PC-3 (cell line): ENCODE data around the gene RPS18. TPM values are rescaled to one million over a fixed set of nuclear protein-coding genes. Genes with fewer than 3 reads are reported as not detected.
"Not testable (repeated sequence)": the region's sequence is repeated elsewhere in the genome, so short reads cannot be mapped to it uniquely, and the experiment has no call there.

Experiments used
- ATAC-seq: fragments of 200-7000 bp; cut with Tn5 transposase; 2 replicates; pipeline ENCODE4 v1.9.1; 2020; ENCODE audit warnings: mild to moderate bottlenecking, moderate library complexity
- BruUV-seq: library from RNA; stranded (reverse); fragments of 400-500 nt; replicated peaks from 2 replicates; lab custom pipeline; 2021; lab: Mats Ljungman, UMichigan
- CTCF ChIA-PET: fragments of 300-600 bp; sonication (Branson Sonifier 250); formaldehyde crosslinking; loops from one replicate; lab custom pipeline; 2022; ENCODE audit warnings: antibody characterized with exemption; lab: Charles Lee
- POLR2A ChIA-PET: fragments of 300-600 bp; sonication (Branson Sonifier 250); formaldehyde crosslinking; loops from one replicate; lab custom pipeline; 2022; ENCODE audit warnings: antibody characterized with exemption; ENCODE audit not compliant: unreplicated experiment; lab: Charles Lee
- DNase-seq: peaks from one replicate; pipeline ENCODE4 v3.0.0-alpha.2; 2015
- H2AFZ ChIP-seq: fragments of 300-600 bp; sonication (generic); 2 replicates; pipeline ENCODE4 v1.6.0; 2016; ENCODE audit warnings: antibody characterized with exemption, low read length
- H3F3A ChIP-seq: fragments of 300-600 bp; sonication (generic); one replicate; pipeline ENCODE4 v1.6.0; 2017; ENCODE audit warnings: antibody characterized with exemption, low read length, control low read depth, mild to moderate bottlenecking; ENCODE audit not compliant: unreplicated experiment
- H3K27ac ChIP-seq: fragments of 300-600 bp; sonication (generic); 2 replicates; pipeline ENCODE4 v1.5.1; 2016; ENCODE audit warnings: mild to moderate bottlenecking, low read length
- H3K27me3 ChIP-seq: fragments of 300-600 bp; sonication (generic); 2 replicates; pipeline ENCODE4 v1.6.1; 2016; ENCODE audit warnings: low read length, mixed read lengths
- H3K36me3 ChIP-seq: fragments of 300-600 bp; sonication (generic); 2 replicates; pipeline ENCODE4 v1.6.1; 2016; ENCODE audit warnings: low read depth, mixed run types, low read length, mixed read lengths
- H3K4me1 ChIP-seq: fragments of 300-600 bp; sonication (generic); 2 replicates; pipeline ENCODE4 v1.5.1; 2016; ENCODE audit warnings: low read length; ENCODE audit not compliant: insufficient read depth
- H3K4me2 ChIP-seq: fragments of 300-600 bp; sonication (generic); 2 replicates; pipeline ENCODE4 v1.6.0; 2016; ENCODE audit warnings: low read length
- H3K4me3 ChIP-seq: fragments of 300-600 bp; sonication (generic); 2 replicates; pipeline ENCODE4 v1.5.1; 2016; ENCODE audit warnings: mild to moderate bottlenecking, low read length, mixed read lengths
- H3K79me2 ChIP-seq: fragments of 300-600 bp; sonication (generic); 2 replicates; pipeline ENCODE4 v1.6.1; 2017; ENCODE audit warnings: low read length, mixed read lengths
- H3K9ac ChIP-seq: fragments of 300-600 bp; sonication (generic); 2 replicates; pipeline ENCODE4 v1.6.0; 2016; ENCODE audit warnings: mild to moderate bottlenecking, low read length
- H3K9me2 ChIP-seq: fragments of 300-600 bp; sonication (generic); replicated peaks from 2 replicates; pipeline ENCODE4 v1.6.1; 2016; ENCODE audit warnings: mixed run types, low read length, mixed read lengths
- H3K9me3 ChIP-seq: fragments of 300-600 bp; sonication (generic); 2 replicates; pipeline ENCODE4 v1.6.1; 2016; ENCODE audit warnings: low read length, mixed read lengths
- H4K20me1 ChIP-seq: fragments of 300-600 bp; sonication (generic); 2 replicates; pipeline ENCODE4 v1.6.1; 2016; ENCODE audit warnings: low read length, mixed read lengths
- CTCF ChIP-seq: fragments of 300-600 bp; sonication (generic); conservative IDR thresholded peaks from 2 replicates; pipeline ENCODE4 v1.5.1; 2017; ENCODE audit warnings: antibody characterized with exemption, low read depth, mild to moderate bottlenecking, low read length
- EZH2 ChIP-seq: fragments of 300-600 bp; sonication (generic); IDR thresholded peaks from one replicate; pipeline ENCODE4 v1.6.1; 2017; ENCODE audit warnings: antibody characterized with exemption, mild to moderate bottlenecking, low read length; ENCODE audit not compliant: unreplicated experiment
- EZH2phosphoT487 ChIP-seq: fragments of 300-600 bp; sonication (generic); IDR thresholded peaks from 2 replicates; pipeline ENCODE4 v1.6.1; 2018; ENCODE audit warnings: mild to moderate bottlenecking, antibody characterized with exemption, low read length, borderline replicate concordance
- intact Hi-C: fragments of 100-400 bp; cut with micrococcal nuclease; formaldehyde crosslinking; loops from 2 replicates; pipeline ENCODE4 v1.9.0; 2023
- total RNA-seq: library from RNA; depleted of rRNA; stranded (reverse); fragments of >200 nt; gene quantifications from 2 replicates; pipeline ENCODE4 v1.2.3, GENCODE V29; 2014

The RPS18 gene
- total RNA-seq, 1 experiment from 2014 or later, result 3,161 TPM

- H3K4me3 ChIP-seq, result no peak overlapping the region
- BruUV-seq, result no TSS peak
- no peaks in the 10 kb centered on the region for H3K27me3 ChIP-seq
- no peak overlapping the region for H3K4me2 ChIP-seq
- ChIA-PET CTCF (no interaction called here), POLR2A (interaction anchor here (0.6 kb wide), 1 partner anchor 311 kb away, joined by 3 read pairs; no protein-coding TSS in a partner anchor)
- H3K9ac ChIP-seq, result no peak overlapping the region
- DNase-seq (no peak), ATAC-seq (no peak)
- H3K36me3 ChIP-seq, result peaks cover 24% of the 10 kb centered on the region
- H4K20me1 ChIP-seq, result peaks cover 4% of the 10 kb centered on the region; the same call in 1 of the 2 replicates
- H3K4me1 ChIP-seq, result peaks cover 18% of the 10 kb centered on the region
- H3K9me2 ChIP-seq, result no peaks in the 10 kb centered on the region
- H2AFZ ChIP-seq, result no peak overlapping the region
- H3K27ac ChIP-seq, result no peak overlapping the region
- TF ChIP-seq EZH2 (no peak), CTCF (no peak), EZH2phosphoT487 (no peak)
- peaks cover 3% of the 10 kb centered on the region; the same call in 1 of the 2 replicates for H3K79me2 ChIP-seq
- no peaks in the 10 kb centered on the region for H3K9me3 ChIP-seq
- intact Hi-C loops, result no loop called here
- peaks cover 10% of the 10 kb centered on the region for H3F3A ChIP-seq
Measured at GRCh38 chr6:33280539-33280938, 8.7 kb downstream of the RPS18 start.

GRCh38 chr6:33285214-33285613, 13.3 kb downstream of the RPS18 start:
- H3K4me2 ChIP-seq, intact Hi-C loops, H3K9me2 ChIP-seq, DNase-seq, H2AFZ ChIP-seq, CTCF ChIA-PET, H3F3A ChIP-seq, H3K9me3 ChIP-seq, H3K9ac ChIP-seq, H3K27ac ChIP-seq, H4K20me1 ChIP-seq, ATAC-seq, H3K27me3 ChIP-seq, BruUV-seq, H3K4me3 ChIP-seq: not testable (repeated sequence)
- peaks cover 38% of the 10 kb centered on the region for H3K36me3 ChIP-seq
- H3K79me2 ChIP-seq, result peaks cover 34% of the 10 kb centered on the region
- POLR2A ChIA-PET, result interaction anchor here (1.1 kb wide), 1 partner anchor 32 kb away, joined by 6 read pairs; the partner anchor contains the start of gene ZBTB22
- H3K4me1 ChIP-seq, result peaks cover 12% of the 10 kb centered on the region

GRCh38 chr6:33286946-33287914, 15.4 kb downstream of the RPS18 start:
- Histone ChIP-seq H3K9me3 (no peaks in the 10 kb centered on the region), H3K4me2 (peak overlapping the region; percentile 98; the same call in 1 of the 2 replicates), H3K79me2 (peaks cover 52% of the 10 kb centered on the region), H3K9me2 (no peaks in the 10 kb centered on the region), H3K4me1 (peaks cover 17% of the 10 kb centered on the region), H3K27me3 (no peaks in the 10 kb centered on the region), H3K9ac (no peak overlapping the region), H4K20me1 (no peaks in the 10 kb centered on the region), H3K27ac (no peak overlapping the region), H3F3A (no peaks in the 10 kb centered on the region), H3K36me3 (peaks cover 43% of the 10 kb centered on the region), H2AFZ (no peak overlapping the region), H3K4me3 (0 out of 2 replicates have a peak overlapping the region, but pooled peaks have one; percentile 97)
- ChIA-PET CTCF (no interaction called here), POLR2A (no interaction called here)
- intact Hi-C loops, result no loop called here
- no TSS peak for BruUV-seq
- no peak for ATAC-seq
- DNase-seq, result no peak
- TF ChIP-seq EZH2 (no peak), EZH2phosphoT487 (no peak), CTCF (no peak)
